Endothelial cell of hepatic sinusoid (primary cell): Measurements from ENCODE around the gene ZMYM2.
"Not testable (repeated sequence)": the region's sequence is repeated elsewhere in the genome, so short reads cannot be mapped to it uniquely, and the experiment has no call there.

ENCODE experiments used
- in situ Hi-C: cut with HindIII; loops from 2 replicates; pipeline ENCODE4 v1.10.0; 2017; ENCODE audit warnings: low sequenced_read_pairs

ZMYM2 gene

GRCh38 chr13:19982447-19983043 lies 24.0 kb downstream of the ZMYM2 start:
- in situ Hi-C loops: no loop called here

- in situ Hi-C loops: no loop called here
Observed at GRCh38 chr13:19984430-19985218, 26.1 kb downstream of the ZMYM2 start.

DNA sequence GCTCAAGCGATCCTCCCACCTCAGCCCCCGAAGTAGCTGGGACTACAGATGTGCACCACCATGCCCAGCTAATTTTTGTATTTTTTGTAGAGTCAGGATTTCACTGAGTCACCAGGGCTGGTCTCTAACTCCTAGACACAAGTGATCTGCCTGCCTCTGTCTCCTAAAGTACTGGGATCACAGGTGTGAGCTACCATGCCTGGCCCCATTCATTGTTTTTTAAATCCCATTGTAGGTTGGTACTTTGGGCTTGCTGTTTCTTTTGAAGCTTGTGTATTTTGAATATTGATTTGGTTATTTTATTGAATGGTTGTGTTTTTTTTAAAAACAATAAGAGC lies 26.7 kb downstream of the ZMYM2 start:
- in situ Hi-C loops: no loop called here

DNA sequence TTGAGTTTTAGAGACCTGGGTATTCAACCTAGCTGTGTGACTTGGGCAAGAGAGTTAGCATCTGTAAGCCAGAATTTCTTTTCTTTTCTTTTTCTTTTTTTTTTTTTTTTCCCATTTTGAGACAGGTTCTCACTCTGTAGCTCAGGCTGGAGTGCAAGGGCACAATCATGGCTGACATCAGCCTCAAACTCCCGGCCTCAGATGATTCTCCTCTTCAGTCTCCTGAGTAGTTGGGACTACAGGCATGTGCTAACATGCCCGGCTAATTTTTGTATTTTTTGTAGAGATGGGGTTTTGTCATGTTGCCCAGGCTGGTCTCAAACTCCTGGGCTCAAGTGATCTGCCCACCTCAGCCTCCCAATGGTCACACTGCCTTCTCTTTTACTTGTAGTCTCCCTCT lies 33.0 kb downstream of the ZMYM2 start:
- in situ Hi-C loops: no loop called here

DNA sequence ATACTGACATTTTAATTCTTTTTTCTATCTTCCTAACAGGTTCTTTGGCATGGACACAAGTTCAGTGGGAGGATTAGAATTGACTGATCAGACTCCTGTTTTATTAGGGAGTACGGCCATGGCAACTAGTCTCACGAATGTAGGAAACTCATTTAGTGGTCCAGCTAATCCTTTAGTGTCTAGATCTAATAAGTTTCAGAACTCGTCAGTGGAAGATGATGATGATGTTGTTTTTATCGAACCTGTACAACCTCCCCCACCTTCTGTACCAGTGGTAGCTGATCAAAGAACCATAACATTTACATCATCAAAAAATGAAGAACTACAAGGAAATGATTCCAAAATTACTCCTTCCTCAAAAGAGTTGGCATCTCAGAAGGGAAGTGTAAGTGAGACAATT lies 34.5 kb downstream of the ZMYM2 start:
- in situ Hi-C loops: no loop called here

GRCh38 chr13:19998960-19999359 lies 40.4 kb downstream of the ZMYM2 start:
- in situ Hi-C loops: no loop called here

DNA sequence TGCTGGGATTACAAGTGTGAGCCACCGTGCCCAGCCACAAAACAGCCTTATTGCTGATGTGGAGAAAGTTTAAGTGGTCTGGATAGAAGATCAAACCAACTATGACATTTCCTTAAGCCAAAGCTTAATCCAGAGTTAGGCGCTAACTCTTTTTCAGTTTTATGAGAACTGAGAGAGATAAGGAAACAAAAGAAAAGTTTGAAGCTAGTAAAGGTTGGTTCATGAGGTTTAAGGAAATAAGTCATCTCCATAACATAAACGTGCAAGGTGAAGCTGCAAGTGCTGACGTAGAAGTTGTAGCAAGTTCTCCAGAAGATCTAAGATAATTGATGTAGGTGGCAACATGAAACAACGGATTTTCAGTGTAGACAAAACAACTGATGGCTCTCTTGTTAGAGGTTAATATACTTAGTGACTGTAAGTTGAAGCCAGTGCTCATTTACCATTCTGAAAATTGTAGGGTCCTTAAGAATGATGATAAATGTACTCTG lies 41.6 kb downstream of the ZMYM2 start:
- in situ Hi-C loops: no loop called here

GRCh38 chr13:20001366-20002190 lies 43.1 kb downstream of the ZMYM2 start:
- in situ Hi-C loops: no loop called here

DNA sequence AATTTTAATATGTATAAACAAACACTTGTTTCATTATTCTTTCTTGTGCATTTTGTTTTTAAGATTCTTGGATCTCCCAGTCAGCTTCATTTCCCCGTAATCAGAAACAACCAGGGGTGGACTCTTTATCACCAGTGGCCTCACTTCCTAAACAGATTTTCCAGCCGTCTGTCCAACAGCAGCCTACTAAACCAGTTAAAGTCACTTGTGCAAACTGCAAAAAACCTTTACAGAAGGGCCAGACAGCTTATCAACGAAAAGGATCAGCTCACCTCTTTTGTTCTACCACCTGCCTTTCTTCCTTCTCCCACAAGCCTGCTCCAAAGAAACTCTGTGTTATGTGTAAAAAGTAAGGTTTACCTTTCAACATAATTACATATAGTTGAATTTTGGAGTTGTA lies 44.3 kb downstream of the ZMYM2 start:
- in situ Hi-C loops: no loop called here

DNA sequence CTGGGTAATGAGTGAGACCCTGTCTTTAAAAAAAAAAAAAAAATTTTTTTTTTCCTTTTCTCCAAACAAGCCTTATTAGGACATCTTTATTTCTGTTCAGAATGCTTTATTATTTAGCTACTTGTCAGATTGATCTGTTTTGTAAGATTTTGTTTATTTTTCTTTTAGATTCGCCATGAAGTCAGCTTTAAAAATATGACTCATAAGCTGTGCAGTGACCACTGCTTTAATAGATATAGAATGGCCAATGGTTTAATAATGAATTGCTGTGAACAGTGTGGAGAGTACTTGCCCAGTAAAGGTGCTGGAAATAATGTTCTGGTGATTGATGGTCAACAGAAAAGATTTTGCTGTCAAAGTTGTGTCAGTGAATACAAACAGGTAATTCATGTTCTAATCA lies 47.7 kb downstream of the ZMYM2 start:
- in situ Hi-C loops: no loop called here

GRCh38 chr13:20015763-20016162 lies 57.2 kb downstream of the ZMYM2 start:
- in situ Hi-C loops: no loop called here

DNA sequence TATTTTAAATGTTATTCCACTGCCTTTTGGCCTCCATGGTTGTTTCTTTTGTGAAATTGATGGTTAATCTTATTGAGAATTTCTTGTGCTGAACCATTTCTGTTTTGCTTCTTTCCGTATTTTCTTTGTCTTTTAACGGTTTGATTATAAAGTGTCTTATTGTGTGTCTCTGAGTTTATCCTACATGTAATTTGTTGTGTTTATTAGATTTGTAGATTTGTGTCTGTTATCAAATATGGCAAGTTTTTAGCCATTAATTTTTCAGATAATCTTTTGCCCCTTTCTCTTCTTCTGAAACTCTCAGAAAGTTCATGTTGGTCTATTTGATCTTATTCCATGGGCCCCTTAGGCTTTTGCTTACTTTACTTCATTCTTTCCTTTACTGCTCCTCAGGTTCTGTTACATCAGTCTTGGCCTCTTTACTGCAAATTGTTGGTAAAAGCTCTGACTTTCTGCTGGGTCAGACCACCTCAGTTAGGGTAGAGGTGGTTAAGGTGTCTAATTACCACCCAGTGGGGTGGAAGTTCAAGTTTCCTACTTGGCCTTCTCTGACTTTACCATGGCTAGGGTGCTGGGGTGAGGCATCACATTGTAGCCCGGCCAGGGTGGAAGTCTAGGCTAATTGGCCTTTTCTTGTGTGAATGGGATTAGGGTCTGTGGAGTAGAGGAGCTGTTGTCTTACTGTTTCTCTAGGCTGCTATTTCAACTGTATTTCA lies 58.3 kb downstream of the ZMYM2 start:
- in situ Hi-C loops: no loop called here

GRCh38 chr13:20017365-20017711 lies 58.8 kb downstream of the ZMYM2 start:
- in situ Hi-C loops: no loop called here

GRCh38 chr13:20019043-20019442 lies 60.5 kb downstream of the ZMYM2 start:
- in situ Hi-C loops: no loop called here

- in situ Hi-C loops: no loop called here
Observed at GRCh38 chr13:20024702-20025101, 66.2 kb downstream of the ZMYM2 start.

- in situ Hi-C loops: no loop called here
Observed at GRCh38 chr13:20028953-20029352, 70.4 kb downstream of the ZMYM2 start.

DNA sequence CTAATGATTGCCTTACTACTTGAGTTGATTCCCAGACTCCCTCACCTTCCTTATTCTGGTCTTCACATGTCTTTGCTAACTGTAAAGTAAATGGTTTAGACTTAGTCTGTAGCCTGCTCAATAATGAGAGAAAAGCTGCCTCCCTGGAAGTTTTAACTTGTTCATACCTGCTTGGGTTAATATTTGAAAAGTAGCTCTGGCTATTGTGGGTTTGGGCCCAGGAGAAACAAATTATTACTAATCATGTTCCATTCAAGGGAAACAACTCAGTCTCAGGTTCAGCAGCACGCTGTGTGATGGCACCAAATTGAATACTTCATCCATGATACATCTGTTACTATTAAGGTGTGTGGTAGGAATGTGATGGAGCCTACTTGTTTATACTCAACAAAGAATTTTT lies 75.0 kb downstream of the ZMYM2 start:
- in situ Hi-C loops: no loop called here

GRCh38 chr13:20035130-20035529 lies 76.6 kb downstream of the ZMYM2 start:
- in situ Hi-C loops: no loop called here

GRCh38 chr13:20037908-20038307 lies 79.4 kb downstream of the ZMYM2 start:
- in situ Hi-C loops: no loop called here

- in situ Hi-C loops: not testable (repeated sequence)
Observed at GRCh38 chr13:20042603-20043002, 84.1 kb downstream of the ZMYM2 start.

- in situ Hi-C loops: no loop called here
Observed at GRCh38 chr13:20043207-20043925, 84.8 kb downstream of the ZMYM2 start.
